AG04450 (cell line): Measurements from ENCODE around the gene MARVELD3. TPM values are rescaled to one million over a fixed set of nuclear protein-coding genes. Genes with fewer than 3 reads are reported as not detected.
A peak's percentile ranks its signal among the peaks of the same experiment; 100 is the strongest.
"Not testable (repeated sequence)": the region's sequence is repeated elsewhere in the genome, so short reads cannot be mapped to it uniquely, and the experiment has no call there.

Experiments used
- CTCF ChIA-PET: fragments of 300-600, 350-600 bp; formaldehyde crosslinking; extraction: SDS; loops from one replicate; lab custom pipeline; 2022; ENCODE audit warnings: antibody characterized with exemption, inconsistent platforms; lab: Charles Lee
- POLR2A ChIA-PET: fragments of 350-600 bp; formaldehyde crosslinking; extraction: SDS; loops from one replicate; lab custom pipeline; 2021; ENCODE audit warnings: antibody characterized with exemption, inconsistent platforms; lab: Yijun Ruan, JAX
- DNase-seq: peaks from one replicate; pipeline ENCODE4 v3.0.0-alpha.2; 2011; ENCODE audit warnings: low read depth, low spot score
- H3K27ac ChIP-seq: one replicate; pipeline ENCODE4 v1.5.1; 2012; ENCODE audit warnings: low read depth, low read length, control low read depth
- H3K27me3 ChIP-seq: one replicate; pipeline ENCODE4 v1.6.0; 2012; ENCODE audit warnings: low read length; ENCODE audit not compliant: control insufficient read depth, insufficient read depth
- H3K4me3 ChIP-seq: 2 replicates; pipeline ENCODE4 v1.5.1; 2011; ENCODE audit warnings: mild to moderate bottlenecking, low read depth, low read length, control low read depth
- H3K9me3 ChIP-seq: 2 replicates; pipeline ENCODE4 v1.5.1; 2012; ENCODE audit warnings: low read length; ENCODE audit not compliant: control insufficient read depth, insufficient read depth
- CTCF ChIP-seq: IDR thresholded peaks from 2 replicates; pipeline ENCODE4 v1.5.1; 2011; ENCODE audit warnings: low read depth, low read length, control low read depth, inconsistent platforms
- polyA plus RNA-seq: library from polyadenylated mRNA; depleted of rRNA; stranded (reverse); fragments of >200 nt; gene quantifications from 2 replicates; pipeline ENCODE4 v1.2.3, GENCODE V29; 2011

Gene MARVELD3
- polyA plus RNA-seq, 1 experiment, result not detected

- ChIA-PET POLR2A (no interaction called here), CTCF (no interaction called here)
- H3K27ac ChIP-seq, result no peak overlapping the region
- no peak overlapping the region for H3K4me3 ChIP-seq
- no peak for DNase-seq
- H3K27me3 ChIP-seq, result peaks cover 2% of the 10 kb centered on the region
- H3K9me3 ChIP-seq, result no peaks in the 10 kb centered on the region
- TF ChIP-seq CTCF, result no peak
Observed at GRCh38 chr16:71600822-71601221, 25.2 kb upstream of the MARVELD3 start.

GRCh38 chr16:71609066-71609465 lies 16.9 kb upstream of the MARVELD3 start:
- no peak for DNase-seq
- ChIA-PET POLR2A (no interaction called here), CTCF (interaction anchor here (0.5 to 1.0 kb wide), 4 partner anchors 36 to 186 kb away, joined by 3 read pairs; no protein-coding TSS in a partner anchor)
- Histone ChIP-seq H3K4me3 (no peak overlapping the region), H3K27ac (no peak overlapping the region), H3K27me3 (peaks cover 3% of the 10 kb centered on the region), H3K9me3 (no peaks in the 10 kb centered on the region)
- TF ChIP-seq CTCF, result no peak

- peaks cover 3% of the 10 kb centered on the region for H3K27me3 ChIP-seq
- DNase-seq, result no peak
- no peak for TF ChIP-seq CTCF
- H3K27ac ChIP-seq, result no peak overlapping the region
- ChIA-PET CTCF (interaction anchor here (0.6 to 2.6 kb wide), 34 partner anchors 10 to 319 kb away, joined by 3 to 27 read pairs (median 6); partner anchors contain the start of gene TAT), POLR2A (no interaction called here)
- no peaks in the 10 kb centered on the region for H3K9me3 ChIP-seq
- H3K4me3 ChIP-seq, result no peak overlapping the region
Observed at GRCh38 chr16:71610447-71610846, 15.5 kb upstream of the MARVELD3 start.

- no peak overlapping the region for H3K4me3 ChIP-seq
- H3K9me3 ChIP-seq, result no peaks in the 10 kb centered on the region
- POLR2A ChIA-PET, result no interaction called here
- H3K27me3 ChIP-seq, result peaks cover 3% of the 10 kb centered on the region
- peak; percentile 82 for TF ChIP-seq CTCF
- H3K27ac ChIP-seq, result no peak overlapping the region
- no peak for DNase-seq
- CTCF ChIA-PET, result interaction anchor here (0.6 to 2.6 kb wide), 38 partner anchors 9 to 372 kb away, joined by 3 to 27 read pairs (median 6); partner anchors contain the start of gene TAT
Observed at GRCh38 chr16:71610936-71611871, 14.8 kb upstream of the MARVELD3 start.

- H3K27ac ChIP-seq, H3K4me3 ChIP-seq, H3K9me3 ChIP-seq, POLR2A ChIA-PET, H3K27me3 ChIP-seq, DNase-seq, CTCF ChIA-PET: not testable (repeated sequence)
Observed at GRCh38 chr16:71614956-71615355, 11.0 kb upstream of the MARVELD3 start.
